WTC11 (cell line): ENCODE measurements around the gene MICU2.

Experiments
- TP53 ChIP-seq: sonication (generic); formaldehyde crosslinking; IDR thresholded peaks from 2 replicates; pipeline ENCODE4 v1.8.1; 2023; ENCODE audit warnings: mild to moderate bottlenecking, missing genetic modification reagents
- ZNF671 ChIP-seq: fragments of 250-450 bp; sonication (Bioruptor Pico); IDR thresholded peaks from 2 replicates; pipeline ENCODE4 v1.8.0; 2021; ENCODE audit warnings: mild to moderate bottlenecking

DNA sequence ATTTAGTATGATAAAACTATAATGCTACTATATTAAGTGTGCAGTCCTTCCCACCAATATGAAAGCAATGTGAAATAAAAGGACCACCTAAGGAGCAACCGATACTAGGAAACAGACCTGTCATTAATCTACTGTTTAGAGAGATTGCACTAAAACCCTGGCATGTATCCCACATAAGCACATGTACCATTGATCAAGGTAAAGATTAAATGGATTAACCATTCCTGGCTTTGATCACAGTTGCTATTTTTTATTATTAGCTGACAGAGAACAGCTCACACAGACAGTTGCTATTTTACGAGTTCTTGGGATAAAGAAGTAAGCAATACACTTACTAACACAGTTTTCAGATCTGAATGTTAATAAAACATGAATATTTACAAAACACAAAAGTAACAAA lies 87.2 kb downstream of the MICU2 start:
- TF ChIP-seq ZNF671 (CRISPR knock-in tag) (no peak), TP53 (CRISPR knock-in tag) (no peak)
